ENCODE results near the gene GSX2. TPM values are rescaled to one million over a fixed set of nuclear protein-coding genes. Genes with fewer than 3 reads are reported as not detected.
"Not testable (repeated sequence)": the region's sequence is repeated elsewhere in the genome, so short reads cannot be mapped to it uniquely, and the experiment has no call there.

The GSX2 gene
- not detected for polyA plus RNA-seq (ENCODE audit: insufficient read length in 4 of 4)

GRCh38 chr4:54099748-54100574 lies at the start of gene GSX2:
Gene GSX2 (plus strand): TSS chr4:54100163. CDS start chr4:54100345, 182 bp downstream.
- no peak for DNase-seq (ENCODE audit: low read depth in 4 of 4, low spot score in 2 of 4)

DNA sequence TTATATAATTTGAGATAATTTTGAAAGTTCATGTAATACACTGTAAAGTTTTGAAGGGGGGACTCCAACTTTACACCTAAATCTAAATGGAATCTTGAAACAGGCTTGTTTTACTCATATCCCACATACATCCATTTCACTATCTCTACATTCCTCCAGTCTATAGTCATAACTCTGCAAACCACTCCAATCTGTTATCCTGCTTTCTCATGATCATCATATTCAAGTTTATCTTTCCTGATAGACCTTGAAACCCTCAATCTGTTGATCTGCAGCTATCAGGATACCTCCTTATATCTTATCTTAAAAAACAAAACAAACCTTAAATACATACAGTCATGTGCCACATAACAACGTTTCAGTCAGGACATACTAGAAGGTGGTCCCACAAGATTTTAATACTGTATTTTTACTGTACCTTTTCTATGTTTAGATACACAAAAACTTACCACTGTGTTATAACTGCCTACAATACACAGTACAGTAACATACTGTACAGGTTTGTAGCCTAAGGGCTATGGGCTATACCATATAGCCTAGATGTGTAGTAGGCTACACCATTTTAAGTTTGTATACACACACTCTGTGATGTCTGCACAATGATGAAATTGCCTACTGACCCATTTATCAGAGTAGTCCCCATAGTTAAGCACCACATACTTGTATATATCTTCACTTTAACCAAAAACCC lies 49.6 kb upstream of the GSX2 start:
- no peak for DNase-seq (ENCODE audit: low read depth in 4 of 4, low spot score in 2 of 4)

- DNase-seq (ENCODE audit: low read depth in 4 of 4, low spot score in 2 of 4): not testable (repeated sequence)
Measured at GRCh38 chr4:54053322-54053721, 46.6 kb upstream of the GSX2 start.

DNA sequence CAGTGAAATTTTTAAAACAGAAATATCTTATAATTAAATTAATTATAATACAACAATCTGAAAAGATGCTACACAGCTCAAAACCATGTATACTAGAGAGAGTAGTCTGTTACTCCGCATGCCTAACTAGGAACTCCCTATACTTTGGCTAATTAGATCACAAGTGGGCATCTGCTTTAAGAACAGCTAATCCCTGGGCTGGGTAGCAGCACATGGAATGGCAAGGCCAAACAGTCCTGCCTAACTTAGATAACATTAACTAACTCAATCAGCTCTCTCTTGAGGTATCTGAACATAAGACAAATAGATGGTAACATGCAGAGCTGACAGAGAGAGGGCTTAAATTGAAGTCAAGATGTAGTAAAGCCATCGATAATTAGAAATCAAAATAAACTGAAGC lies 45.5 kb upstream of the GSX2 start:
- DNase-seq (ENCODE audit: low read depth in 4 of 4, low spot score in 2 of 4): no peak

- DNase-seq (ENCODE audit: low read depth in 4 of 4, low spot score in 2 of 4): no peak
Measured at GRCh38 chr4:54055494-54055893, 44.5 kb upstream of the GSX2 start.

DNA sequence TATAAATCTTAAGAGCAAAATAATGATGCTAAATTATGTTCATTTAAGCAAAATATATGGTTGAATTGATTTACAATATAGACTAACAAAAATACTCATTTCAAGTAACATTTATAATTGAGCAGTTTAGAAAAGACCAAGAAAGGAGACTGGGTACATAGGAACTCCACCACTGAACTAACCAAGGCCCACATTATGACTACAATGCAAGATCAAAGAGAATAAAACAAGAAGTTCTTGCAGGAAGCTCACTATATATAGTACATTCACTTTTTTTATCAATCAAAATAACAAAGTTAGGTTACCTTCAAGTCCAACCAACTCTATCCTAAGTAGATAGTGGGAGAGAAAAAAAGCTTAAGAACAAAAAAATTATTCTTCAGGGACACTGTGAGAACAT lies 43.6 kb upstream of the GSX2 start:
- no peak for DNase-seq (ENCODE audit: low read depth in 4 of 4, low spot score in 2 of 4)

DNA sequence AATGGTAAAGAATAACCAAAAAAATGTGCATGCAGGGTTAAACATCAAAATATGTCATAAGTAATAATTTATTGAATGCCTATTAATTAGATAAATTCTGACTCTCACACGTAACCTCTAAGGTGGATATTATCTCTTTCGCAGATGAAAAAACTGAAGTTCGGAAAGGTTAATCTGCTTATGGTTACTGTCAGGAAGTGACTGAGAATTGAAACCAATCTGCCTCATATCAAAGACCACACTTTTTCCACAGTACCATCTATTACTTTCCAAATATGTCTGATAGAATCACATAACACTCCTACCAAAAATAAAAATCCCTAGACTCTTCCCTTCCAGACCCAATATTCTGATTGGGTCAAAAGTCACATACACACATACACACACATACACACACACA lies 41.8 kb upstream of the GSX2 start:
- no peak for DNase-seq (ENCODE audit: low read depth in 4 of 4, low spot score in 2 of 4)

DNA sequence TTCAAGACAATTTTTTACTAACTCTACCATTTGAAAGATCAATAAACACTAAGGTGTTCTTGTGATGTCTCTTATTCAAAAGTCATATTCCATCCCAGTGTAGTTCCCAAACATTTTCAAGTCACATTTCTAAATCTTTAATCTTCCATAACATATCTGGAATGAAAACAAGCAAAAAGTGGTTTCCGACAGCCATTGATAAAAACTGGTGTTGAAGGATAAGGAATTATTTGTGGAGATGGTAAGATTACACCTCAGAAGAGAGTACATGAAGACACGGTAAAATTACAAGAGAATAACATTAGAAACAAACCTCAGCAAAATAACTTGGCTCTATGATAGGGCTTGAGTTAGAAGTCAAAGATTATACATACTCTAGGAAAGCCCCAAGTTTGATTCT lies 39.8 kb upstream of the GSX2 start:
- no peak for DNase-seq (ENCODE audit: low read depth in 4 of 4, low spot score in 2 of 4)

- DNase-seq (ENCODE audit: low read depth in 4 of 4, low spot score in 2 of 4): no peak
Measured at GRCh38 chr4:54061067-54061466, 38.9 kb upstream of the GSX2 start.

DNA sequence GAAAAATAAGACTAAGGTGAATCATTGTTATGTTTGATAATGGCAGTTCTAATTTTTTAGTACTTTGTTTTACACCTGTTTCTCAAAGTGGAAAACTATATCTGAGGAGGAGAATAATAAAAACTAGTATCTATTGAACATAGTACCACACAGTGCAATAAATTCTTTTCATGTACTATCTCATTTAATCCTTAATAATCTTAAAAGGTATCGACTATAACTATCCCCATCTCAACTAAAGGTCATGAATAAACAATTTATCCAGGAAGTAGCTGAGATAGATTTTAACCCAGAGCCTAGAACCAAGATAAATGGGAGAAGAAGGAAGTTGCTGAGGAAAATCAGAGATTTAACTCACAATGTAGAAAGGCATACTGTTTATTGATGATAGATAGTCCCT lies 38.1 kb upstream of the GSX2 start:
- no peak for DNase-seq (ENCODE audit: low read depth in 4 of 4, low spot score in 2 of 4)

- DNase-seq (ENCODE audit: low read depth in 4 of 4, low spot score in 2 of 4): no peak
Measured at GRCh38 chr4:54062392-54062791, 37.6 kb upstream of the GSX2 start.

DNA sequence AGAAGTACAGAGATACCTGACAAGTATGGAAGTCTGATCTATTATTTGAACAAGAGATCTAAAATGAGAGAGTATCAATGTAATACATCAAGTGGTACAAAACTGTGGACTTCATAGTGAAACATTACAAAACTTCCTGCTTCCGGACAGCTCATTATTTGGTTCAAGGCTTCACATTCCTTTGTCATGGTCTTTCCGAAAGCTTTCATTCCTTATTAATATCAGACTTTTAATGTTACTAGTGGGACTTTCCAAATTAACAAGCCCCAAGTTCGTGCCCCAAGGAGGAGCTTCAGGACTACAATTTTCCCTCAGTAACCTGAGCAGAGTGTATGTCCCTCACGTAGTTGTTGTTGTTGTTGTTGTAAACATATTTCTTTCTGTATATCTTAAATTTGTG lies 36.7 kb upstream of the GSX2 start:
- DNase-seq (ENCODE audit: low read depth in 4 of 4, low spot score in 2 of 4): peak in 1 of 4 donors; percentile 15

GRCh38 chr4:54063737-54064316 lies 36.1 kb upstream of the GSX2 start:
- DNase-seq (ENCODE audit: low read depth in 4 of 4, low spot score in 2 of 4): peak in 3 of 4 donors; percentile 30 to 48 (median 45)

GRCh38 chr4:54064317-54065111 lies 35.4 kb upstream of the GSX2 start, which contains the start of gene CHIC2:
Gene CHIC2 (minus strand): TSS chr4:54064605. CDS start chr4:54064300, 305 bp downstream.
- peak; percentile 45 to 85 (median 78) for DNase-seq (ENCODE audit: low read depth in 4 of 4, low spot score in 2 of 4)

GRCh38 chr4:54065282-54066087 lies 34.5 kb upstream of the GSX2 start:
- DNase-seq (ENCODE audit: low read depth in 4 of 4, low spot score in 2 of 4): peak in 1 of 4 donors; percentile 15

DNA sequence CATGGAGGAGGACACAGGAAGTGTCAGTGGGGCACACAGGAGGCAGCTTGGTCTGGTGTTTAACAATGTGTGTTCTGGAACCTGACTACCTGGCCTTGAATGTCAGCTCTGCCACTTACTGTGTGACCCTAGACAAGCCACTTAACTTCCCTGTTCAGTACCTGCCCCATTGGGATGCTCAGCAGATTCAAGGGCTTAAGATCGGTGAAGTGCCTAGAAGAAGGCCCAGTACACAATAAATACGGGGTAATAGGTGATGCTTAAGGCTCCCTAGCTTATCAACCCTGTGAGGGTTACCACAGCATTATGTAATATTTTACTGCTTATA lies 33.9 kb upstream of the GSX2 start:
- DNase-seq (ENCODE audit: low read depth in 4 of 4, low spot score in 2 of 4): no peak

GRCh38 chr4:54066718-54067129 lies 33.2 kb upstream of the GSX2 start:
- no peak for DNase-seq (ENCODE audit: low read depth in 4 of 4, low spot score in 2 of 4)

- no peak for DNase-seq (ENCODE audit: low read depth in 4 of 4, low spot score in 2 of 4)
Measured at GRCh38 chr4:54067166-54067565, 32.8 kb upstream of the GSX2 start.

- DNase-seq (ENCODE audit: low read depth in 4 of 4, low spot score in 2 of 4): no peak
Measured at GRCh38 chr4:54073271-54073880, 26.6 kb upstream of the GSX2 start.

DNA sequence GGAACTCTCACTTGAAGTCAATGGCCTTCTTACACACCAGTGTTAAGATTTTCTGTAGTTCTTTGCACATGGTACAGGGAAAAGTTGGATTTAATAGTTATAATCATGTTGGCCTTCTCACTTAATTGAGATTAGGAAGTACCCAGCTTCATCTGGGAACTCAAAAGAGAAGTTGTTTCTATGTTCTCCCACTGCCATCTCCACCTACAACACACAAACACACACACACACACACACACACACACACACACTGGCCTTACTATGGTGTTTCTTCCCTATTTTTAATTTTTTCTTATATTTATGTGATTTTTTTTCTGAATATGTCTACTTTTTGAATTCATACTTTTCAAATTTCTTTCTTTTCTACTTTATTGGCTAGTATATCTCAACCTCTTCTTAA lies 25.6 kb upstream of the GSX2 start:
- DNase-seq (ENCODE audit: low read depth in 4 of 4, low spot score in 2 of 4): no peak
